B cell (primary cell): Measurements from ENCODE around the gene ERN1. TPM values are rescaled to one million over a fixed set of nuclear protein-coding genes. Genes with fewer than 3 reads are reported as not detected.

ENCODE experiments used
- ATAC-seq: fragments of 200-7000 bp; cut with Tn5 transposase; one replicate; pipeline ENCODE4 v1.10.0; 2021; ENCODE audit warnings: low read depth, mild to moderate bottlenecking, moderate number of reproducible peaks, moderate library complexity
- CTCF ChIA-PET: fragments of 350-600 bp; sonication (Branson Sonifier 250); formaldehyde crosslinking; loops from one replicate; lab custom pipeline; 2021; ENCODE audit warnings: antibody characterized with exemption, inconsistent platforms; lab: Charles Lee
- POLR2A ChIA-PET: fragments of 350-600 bp; sonication (Branson Sonifier 250); formaldehyde crosslinking; loops from one replicate; lab custom pipeline; 2021; ENCODE audit warnings: antibody characterized with exemption; lab: Charles Lee
- DNase-seq: peaks from one replicate; pipeline ENCODE4 v3.0.0; 2013
- H2AFZ ChIP-seq: 2 replicates; pipeline ENCODE4 v1.6.1; 2012; ENCODE audit warnings: mild to moderate bottlenecking, low read depth, low read length; ENCODE audit not compliant: insufficient read depth, poor library complexity, severe bottlenecking
- H3K27ac ChIP-seq, 2 donors: 1 replicate in 1 of 2; 2 replicates in 1 of 2; pipeline ENCODE4 v1.5.1; 2012 to 2013; ENCODE audit warnings: low read length in 2 of 2, mild to moderate bottlenecking in 2 of 2, moderate library complexity in 1 of 2
- H3K27me3 ChIP-seq, 4 experiments: fragments of 200-600 bp in 1 of 4; sonication (generic) in 1 of 4; replicated peaks in 1 of 4; 1 replicate in 2 of 4; 2 replicates in 2 of 4; pipeline versions ENCODE4 v1.6.1 to v1.7.0; 2013 to 2016; ENCODE audit warnings: low read length in 3 of 4, mild to moderate bottlenecking in 2 of 4, mixed read lengths in 1 of 4, moderate library complexity in 1 of 4; ENCODE audit not compliant: insufficient read depth in 4 of 4, control insufficient read depth in 3 of 4; ENCODE audit errors: control extremely low read depth in 1 of 4
- H3K36me3 ChIP-seq, 2 experiments: replicated peaks in 1 of 2; 1 replicate in 1 of 2; 2 replicates in 1 of 2; pipeline versions ENCODE4 v1.6.1 to v1.7.1; 2013; ENCODE audit warnings: low read length in 1 of 2; ENCODE audit not compliant: insufficient read depth in 2 of 2, control insufficient read depth in 1 of 2; ENCODE audit errors: control extremely low read depth in 1 of 2, extremely low read depth in 1 of 2
- H3K4me1 ChIP-seq, 2 donors: fragments of 200-600 bp in 1 of 2; sonication (generic) in 1 of 2; 1 replicate in 1 of 2; 2 replicates in 1 of 2; pipeline versions ENCODE4 v1.5.1 to v1.6.1; 2013 to 2017; ENCODE audit warnings: low read length in 2 of 2; ENCODE audit not compliant: control insufficient read depth in 2 of 2, insufficient read depth in 2 of 2
- H3K4me2 ChIP-seq: replicated peaks from 2 replicates; pipeline ENCODE3; 2012; ENCODE audit warnings: mild to moderate bottlenecking, low read depth, low read length; ENCODE audit not compliant: poor library complexity, severe bottlenecking
- H3K4me3 ChIP-seq, 5 experiments: fragments of 200-600 bp in 1 of 5; sonication (generic) in 1 of 5; 1 replicate in 3 of 5; 2 replicates in 2 of 5; pipeline versions ENCODE4 v1.5.1 to v1.7.0; 2011 to 2016; ENCODE audit warnings: low read length in 4 of 5, mild to moderate bottlenecking in 4 of 5, low read depth in 2 of 5, control low read depth in 1 of 5, moderate library complexity in 1 of 5; ENCODE audit not compliant: insufficient read depth in 1 of 5; ENCODE audit errors: control extremely low read depth in 1 of 5, extremely low read depth in 1 of 5
- H3K79me2 ChIP-seq: fragments of 200-600 bp; sonication (generic); one replicate; pipeline ENCODE4 v1.6.0; 2016; ENCODE audit warnings: low read length; ENCODE audit not compliant: control insufficient read depth, insufficient read depth
- H3K9ac ChIP-seq: fragments of 200-600 bp; sonication (generic); 2 replicates; pipeline ENCODE4 v1.6.1; 2017; ENCODE audit warnings: mild to moderate bottlenecking, low read length, moderate library complexity
- H3K9me3 ChIP-seq, 3 donors: one replicate each; pipeline versions ENCODE4 v1.6.1 to v1.7.1; 2013; ENCODE audit warnings: low read length in 2 of 3; ENCODE audit not compliant: control insufficient read depth in 2 of 3, insufficient read depth in 1 of 3; ENCODE audit errors: control extremely low read depth in 1 of 3
- H4K20me1 ChIP-seq: 2 replicates; pipeline ENCODE4 v1.6.0; 2012; ENCODE audit warnings: mild to moderate bottlenecking, low read length; ENCODE audit not compliant: insufficient read depth, control insufficient read depth, poor library complexity, severe bottlenecking
- H3K27ac Mint-ChIP-seq: one replicate; pipeline ENCODE4 v1.8.0; 2021; ENCODE audit warnings: mixed read lengths
- H3K27me3 Mint-ChIP-seq: one replicate; pipeline ENCODE4 v1.8.0; 2021; ENCODE audit warnings: mixed read lengths
- H3K4me1 Mint-ChIP-seq: one replicate; pipeline ENCODE4 v1.8.0; 2021; ENCODE audit warnings: mixed read lengths
- H3K4me3 Mint-ChIP-seq: one replicate; pipeline ENCODE4 v1.8.0; 2021; ENCODE audit warnings: mixed read lengths
- H3K9me3 Mint-ChIP-seq: one replicate; pipeline ENCODE4 v1.8.0; 2022; ENCODE audit warnings: mixed read lengths; ENCODE audit not compliant: insufficient read depth
- CTCF ChIP-seq: fragments of 200-600 bp; IDR thresholded peaks from one replicate; pipeline ENCODE4 v1.8.0; 2022; ENCODE audit warnings: antibody characterized with exemption, mild to moderate bottlenecking
- EZH2 ChIP-seq: IDR thresholded peaks from 2 replicates; pipeline ENCODE4 v1.6.1; 2012; ENCODE audit warnings: borderline replicate concordance, low read depth, mild to moderate bottlenecking, moderate library complexity, low read length; ENCODE audit not compliant: insufficient read depth, poor library complexity, severe bottlenecking
- WGBS: methylation state at CpG from one replicate; pipeline ENCODE4 v1.1.5; 2013; ENCODE audit warnings: missing lambda C conversion rate; ENCODE audit not compliant: insufficient coverage; 5-methylcytosine and 5-hydroxymethylcytosine counted together
- intact Hi-C: fragments of 100-400 bp; cut with micrococcal nuclease; formaldehyde crosslinking; loops from one replicate; pipeline ENCODE4 v1.10.0; 2022
- polyA plus RNA-seq: library from polyadenylated mRNA; depleted of rRNA; stranded (reverse); fragments of >200 nt; gene quantifications from 2 replicates; pipeline ENCODE4 v1.2.3, GENCODE V29; 2012
- total RNA-seq, 2 donors: library from RNA; stranded (reverse); fragments of 120-200 nt in 1 of 2; gene quantifications; 1 replicate in 1 of 2; 2 replicates in 1 of 2; pipeline versions ENCODE4 v1.2.3 to v1.2.4, GENCODE V29; 2013 to 2022

Gene ERN1
- total and polyA plus RNA-seq, 2 donors (not counting 1 experiment from before 2014, with no cell fraction given), result 7.0 to 19.4 TPM

DNA sequence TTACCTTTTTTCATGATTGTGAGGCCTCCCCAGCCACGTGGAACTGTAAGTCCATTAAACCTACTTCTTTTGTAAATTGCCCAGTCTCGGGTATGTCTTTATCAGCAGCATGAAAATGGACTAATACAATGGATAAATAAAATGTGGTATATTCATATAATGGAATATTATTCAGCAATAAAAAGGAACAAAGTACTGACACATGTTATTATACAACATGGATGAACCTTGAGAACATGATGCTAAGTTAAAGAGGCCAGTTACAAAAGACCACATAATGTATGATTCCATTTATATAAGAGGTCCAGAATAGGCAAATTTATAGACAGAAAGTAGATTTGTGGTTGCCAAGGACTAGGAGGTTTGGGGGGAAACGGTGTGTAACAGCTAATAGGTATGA lies 5.3 kb downstream of the ERN1 start:
- Histone ChIP-seq H2AFZ (no peak overlapping the region), H3K36me3 (no peaks in the 10 kb centered on the region), H3K9me3 (no peaks in the 10 kb centered on the region), H3K27me3 (no peaks in the 10 kb centered on the region), H3K9ac (no peak overlapping the region), H4K20me1 (no peaks in the 10 kb centered on the region), H3K4me2 (no peak overlapping the region), H3K79me2 (peaks cover 32% of the 10 kb centered on the region), H3K4me3 (no peak overlapping the region), H3K4me1 (peaks cover 17 to 21% of the 10 kb centered on the region in 2 donors), H3K27ac (no peak overlapping the region)
- Mint-ChIP-seq H3K4me1 (peaks cover 22% of the 10 kb centered on the region), H3K27me3 (no peaks in the 10 kb centered on the region), H3K4me3 (no peak overlapping the region), H3K9me3 (no peaks in the 10 kb centered on the region), H3K27ac (no peak overlapping the region)
- ATAC-seq (no peak), DNase-seq (no peak)
- POLR2A ChIA-PET, result no interaction called here
- TF ChIP-seq EZH2 (no peak), CTCF (no peak)
- intact Hi-C loops, result no loop called here
- WGBS, result no CpG with 5 or more reads among the region's 3 CpGs
- CTCF ChIA-PET, result interaction anchor here (0.8 to 16.3 kb wide), 6 partner anchors 9 to 237 kb away, joined by 3 to 655 read pairs (median 6); no protein-coding TSS in a partner anchor

DNA sequence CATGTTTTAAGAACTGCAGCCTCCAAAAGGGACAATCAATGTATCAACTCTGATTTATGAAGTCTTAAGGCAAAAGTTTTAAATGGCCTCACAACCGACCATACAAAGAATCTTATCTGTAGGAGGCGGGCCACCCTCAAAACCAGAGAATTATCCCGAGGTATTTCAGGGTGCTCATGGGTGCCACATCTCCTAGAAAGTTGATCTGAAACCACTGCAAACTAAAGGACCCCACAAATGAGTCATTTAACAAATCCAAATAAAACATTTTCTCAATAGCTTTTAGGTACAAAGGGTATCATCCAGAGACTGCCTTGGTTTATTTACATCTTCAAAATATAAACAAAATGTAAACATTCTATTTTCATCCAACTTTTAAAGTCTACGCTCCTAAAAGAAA lies 6.8 kb downstream of the ERN1 start:
- POLR2A ChIA-PET, result no interaction called here
- Mint-ChIP-seq H3K27me3 (no peaks in the 10 kb centered on the region), H3K4me3 (no peak overlapping the region)

More for the DNA sequence above, 6.8 kb downstream of the ERN1 start:
- no peak for TF ChIP-seq EZH2
- TF ChIP-seq CTCF, result no peak
- no peak overlapping the region for H3K27ac Mint-ChIP-seq
- H4K20me1 ChIP-seq, result no peaks in the 10 kb centered on the region
- ATAC-seq, result no peak
- no peaks in the 10 kb centered on the region for H3K9me3 ChIP-seq
- peaks cover 14% of the 10 kb centered on the region for H3K4me1 Mint-ChIP-seq
- CTCF ChIA-PET, result interaction anchor here (2.1 to 16.3 kb wide), 2 partner anchors 11 to 94 kb away, joined by 12 to 655 read pairs; no protein-coding TSS in a partner anchor
- DNase-seq, result no peak
- WGBS, result 80% methylated on average over 3 of the region's 4 CpGs
- no peak overlapping the region for H2AFZ ChIP-seq
- no peak overlapping the region for H3K4me3 ChIP-seq
- peaks cover 25% of the 10 kb centered on the region for H3K79me2 ChIP-seq
- no peaks in the 10 kb centered on the region for H3K36me3 ChIP-seq
- H3K4me2 ChIP-seq, result no peak overlapping the region
- H3K4me1 ChIP-seq, result peaks cover 10 to 18% of the 10 kb centered on the region in 2 donors
- no peak overlapping the region for H3K27ac ChIP-seq
- no peaks in the 10 kb centered on the region for H3K9me3 Mint-ChIP-seq
- no peaks in the 10 kb centered on the region for H3K27me3 ChIP-seq
- H3K9ac ChIP-seq, result no peak overlapping the region
- intact Hi-C loops, result no loop called here
